ENCODE measurements around the gene STRAP. TPM values are rescaled to one million over a fixed set of nuclear protein-coding genes. Genes with fewer than 3 reads are reported as not detected.

STRAP gene
- total and polyA plus RNA-seq, 8 donors: 84.2 to 147 (median 133) TPM

GRCh38 chr12:15839041-15839440 is 43.1 kb upstream of the STRAP start:
- no peak overlapping the region for H3K4me3 ChIP-seq
- H3K36me3 ChIP-seq: no peaks in the 10 kb centered on the region
- no peak for ATAC-seq
- H3K9me3 ChIP-seq: peaks cover 0 to 4% of the 10 kb centered on the region in 2 donors
- no peak for DNase-seq
- intact Hi-C loops (cut with DNase I): no loop called here
- H3K27ac ChIP-seq: no peak overlapping the region
- no peak for TF ChIP-seq CTCF (IDR thresholded peaks at IDR 0.05)
- no peaks in the 10 kb centered on the region for H3K27me3 ChIP-seq
- no peaks in the 10 kb centered on the region for H3K4me1 ChIP-seq

- TF ChIP-seq CTCF (IDR thresholded peaks at IDR 0.05): no peak
- H3K9me3 ChIP-seq: peaks cover 0 to 4% of the 10 kb centered on the region in 2 donors
- no peak for ATAC-seq
- H3K36me3 ChIP-seq: no peaks in the 10 kb centered on the region
- no peaks in the 10 kb centered on the region for H3K4me1 ChIP-seq
- no peak overlapping the region for H3K27ac ChIP-seq
- intact Hi-C loops (cut with DNase I): no loop called here
- no peaks in the 10 kb centered on the region for H3K27me3 ChIP-seq
- DNase-seq: no peak
- H3K4me3 ChIP-seq: no peak overlapping the region
Observed at GRCh38 chr12:15839682-15840081, 42.5 kb upstream of the STRAP start.

GRCh38 chr12:15842108-15842507 is 40.1 kb upstream of the STRAP start:
- TF ChIP-seq CTCF (IDR thresholded peaks at IDR 0.05): no peak
- no peaks in the 10 kb centered on the region for H3K36me3 ChIP-seq
- no peak overlapping the region for H3K27ac ChIP-seq
- no peak for DNase-seq
- intact Hi-C loops (cut with DNase I): no loop called here
- H3K4me1 ChIP-seq: no peaks in the 10 kb centered on the region
- H3K9me3 ChIP-seq: peaks cover 0 to under 1% of the 10 kb centered on the region in 2 donors
- no peak overlapping the region for H3K4me3 ChIP-seq
- no peaks in the 10 kb centered on the region for H3K27me3 ChIP-seq
- ATAC-seq: no peak

GRCh38 chr12:15846887-15847286 is 35.3 kb upstream of the STRAP start:
- no peak overlapping the region for H3K27ac ChIP-seq
- DNase-seq (peak in 2 of 4 donors; percentile 25 to 45), ATAC-seq (no peak)
- H3K36me3 ChIP-seq: no peaks in the 10 kb centered on the region
- intact Hi-C loops (cut with DNase I): no loop called here
- H3K4me1 ChIP-seq: no peaks in the 10 kb centered on the region
- no peaks in the 10 kb centered on the region for H3K27me3 ChIP-seq
- no peak for TF ChIP-seq CTCF (IDR thresholded peaks at IDR 0.05)
- no peaks in the 10 kb centered on the region for H3K9me3 ChIP-seq
- H3K4me3 ChIP-seq: no peak overlapping the region

- H3K4me1 ChIP-seq: no peaks in the 10 kb centered on the region
- H3K36me3 ChIP-seq: no peaks in the 10 kb centered on the region
- TF ChIP-seq CTCF (IDR thresholded peaks at IDR 0.05): no peak
- H3K27ac ChIP-seq: no peak overlapping the region
- DNase-seq (no peak), ATAC-seq (no peak)
- no peak overlapping the region for H3K4me3 ChIP-seq
- H3K9me3 ChIP-seq: no peaks in the 10 kb centered on the region
- intact Hi-C loops (cut with DNase I): no loop called here
- H3K27me3 ChIP-seq: no peaks in the 10 kb centered on the region
Observed at GRCh38 chr12:15848606-15849005, 33.6 kb upstream of the STRAP start.

Data from left lung (tissue), 10 donors.